ENCODE results near the gene SPAG4. TPM values are rescaled to one million over a fixed set of nuclear protein-coding genes. Genes with fewer than 3 reads are reported as not detected.

SPAG4 gene
- total and polyA plus RNA-seq, 2 experiments from 2014 or later, result 2.7 to 2.9 TPM

DNA sequence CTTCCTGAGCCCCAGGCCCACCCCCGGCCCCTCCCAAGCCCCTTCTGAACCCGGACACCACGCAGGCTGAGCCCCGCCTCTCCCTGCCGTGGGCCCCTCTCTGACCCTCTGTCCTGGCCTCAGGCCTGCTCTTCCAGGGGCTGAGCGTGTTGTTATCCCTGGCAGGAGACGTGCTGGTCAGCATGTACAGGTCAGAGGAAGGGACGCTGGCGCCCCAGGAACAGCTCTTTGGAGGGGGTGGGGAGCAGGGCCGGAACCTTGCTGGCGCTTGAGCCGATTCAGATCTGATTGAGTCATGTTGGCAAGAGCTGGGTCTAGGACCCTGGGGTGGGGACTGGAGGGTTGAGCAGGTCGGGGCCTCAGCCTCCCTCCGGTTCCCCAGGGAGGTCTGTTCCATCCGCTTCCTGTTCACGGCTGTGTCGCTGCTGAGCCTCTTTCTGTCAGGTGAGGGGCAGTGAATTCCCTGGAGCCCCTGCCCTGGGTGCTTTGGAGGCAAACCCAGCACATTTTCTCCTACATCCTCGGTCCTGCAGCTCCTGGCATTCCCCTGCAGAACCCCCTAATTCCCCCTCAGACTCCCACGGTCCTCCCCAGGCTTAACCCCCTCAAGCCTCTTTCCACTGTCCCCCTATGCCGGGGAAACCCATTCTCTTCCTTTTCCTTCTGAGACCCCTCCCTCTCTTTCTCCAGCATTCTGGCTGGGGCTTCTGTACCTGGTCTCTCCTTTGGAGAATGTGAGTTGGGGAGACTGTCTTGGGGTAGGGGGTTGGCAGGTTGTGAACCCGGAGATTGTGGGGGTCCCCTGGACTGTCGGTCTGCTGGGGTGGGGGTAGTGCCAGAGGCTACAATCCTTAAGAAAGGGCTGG is 2.0 kb downstream of the SPAG4 start:
- Histone ChIP-seq H2AFZ (peak overlapping the region; percentile 52; the same call in 1 of the 2 replicates), H3K9me2 (ENCODE audit: insufficient read depth) (no peaks in the 10 kb centered on the region), H3K27ac (ENCODE audit: low read depth) (no peak overlapping the region), H3K79me2 (replicated peaks; ENCODE audit: insufficient read depth) (no peaks in the 10 kb centered on the region), H3K4me1 (ENCODE audit: insufficient read depth) (peaks cover 21% of the 10 kb centered on the region), H3K27me3 (ENCODE audit: insufficient read depth) (peaks cover 26% of the 10 kb centered on the region), H3K4me2 (peak overlapping the region; percentile 95), H3F3A (replicated peaks; ENCODE audit: low read depth) (peaks cover 23% of the 10 kb centered on the region), H3K4me3 (peak overlapping the region; percentile 84), H4K20me1 (replicated peaks; ENCODE audit: insufficient read depth) (no peaks in the 10 kb centered on the region), H3K36me3 (ENCODE audit: insufficient read depth) (no peaks in the 10 kb centered on the region)
- ATAC-seq (peak; percentile 38), DNase-seq (ENCODE audit: low spot score) (peak; percentile 88)
- Mint-ChIP-seq H3K27me3 (ENCODE audit: insufficient read depth, low read depth, poor library complexity) (peaks cover 41% of the 10 kb centered on the region), H3K9me3 (no peaks in the 10 kb centered on the region), H3K36me3 (ENCODE audit: low read depth) (no peaks in the 10 kb centered on the region; the same call in 2 of the 3 replicates), H3K27ac (no peak overlapping the region; the same call in 1 of the 2 replicates), H3K4me3 (peak overlapping the region; percentile 87), H3K4me1 (peaks cover 14% of the 10 kb centered on the region)
- TF ChIP-seq, protein P1, sequence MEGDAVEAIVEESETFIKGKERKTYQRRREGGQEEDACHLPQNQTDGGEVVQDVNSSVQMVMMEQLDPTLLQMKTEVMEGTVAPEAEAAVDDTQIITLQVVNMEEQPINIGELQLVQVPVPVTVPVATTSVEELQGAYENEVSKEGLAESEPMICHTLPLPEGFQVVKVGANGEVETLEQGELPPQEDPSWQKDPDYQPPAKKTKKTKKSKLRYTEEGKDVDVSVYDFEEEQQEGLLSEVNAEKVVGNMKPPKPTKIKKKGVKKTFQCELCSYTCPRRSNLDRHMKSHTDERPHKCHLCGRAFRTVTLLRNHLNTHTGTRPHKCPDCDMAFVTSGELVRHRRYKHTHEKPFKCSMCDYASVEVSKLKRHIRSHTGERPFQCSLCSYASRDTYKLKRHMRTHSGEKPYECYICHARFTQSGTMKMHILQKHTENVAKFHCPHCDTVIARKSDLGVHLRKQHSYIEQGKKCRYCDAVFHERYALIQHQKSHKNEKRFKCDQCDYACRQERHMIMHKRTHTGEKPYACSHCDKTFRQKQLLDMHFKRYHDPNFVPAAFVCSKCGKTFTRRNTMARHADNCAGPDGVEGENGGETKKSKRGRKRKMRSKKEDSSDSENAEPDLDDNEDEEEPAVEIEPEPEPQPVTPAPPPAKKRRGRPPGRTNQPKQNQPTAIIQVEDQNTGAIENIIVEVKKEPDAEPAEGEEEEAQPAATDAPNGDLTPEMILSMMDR (conservative IDR thresholded peaks at IDR 0.05; ENCODE audit: low read depth in 2 of 2), result peak; percentile 38 to 56
- no peak for TF ChIP-seq JUNB (IDR thresholded peaks at IDR 0.05; ENCODE audit: unreplicated experiment)

DNA sequence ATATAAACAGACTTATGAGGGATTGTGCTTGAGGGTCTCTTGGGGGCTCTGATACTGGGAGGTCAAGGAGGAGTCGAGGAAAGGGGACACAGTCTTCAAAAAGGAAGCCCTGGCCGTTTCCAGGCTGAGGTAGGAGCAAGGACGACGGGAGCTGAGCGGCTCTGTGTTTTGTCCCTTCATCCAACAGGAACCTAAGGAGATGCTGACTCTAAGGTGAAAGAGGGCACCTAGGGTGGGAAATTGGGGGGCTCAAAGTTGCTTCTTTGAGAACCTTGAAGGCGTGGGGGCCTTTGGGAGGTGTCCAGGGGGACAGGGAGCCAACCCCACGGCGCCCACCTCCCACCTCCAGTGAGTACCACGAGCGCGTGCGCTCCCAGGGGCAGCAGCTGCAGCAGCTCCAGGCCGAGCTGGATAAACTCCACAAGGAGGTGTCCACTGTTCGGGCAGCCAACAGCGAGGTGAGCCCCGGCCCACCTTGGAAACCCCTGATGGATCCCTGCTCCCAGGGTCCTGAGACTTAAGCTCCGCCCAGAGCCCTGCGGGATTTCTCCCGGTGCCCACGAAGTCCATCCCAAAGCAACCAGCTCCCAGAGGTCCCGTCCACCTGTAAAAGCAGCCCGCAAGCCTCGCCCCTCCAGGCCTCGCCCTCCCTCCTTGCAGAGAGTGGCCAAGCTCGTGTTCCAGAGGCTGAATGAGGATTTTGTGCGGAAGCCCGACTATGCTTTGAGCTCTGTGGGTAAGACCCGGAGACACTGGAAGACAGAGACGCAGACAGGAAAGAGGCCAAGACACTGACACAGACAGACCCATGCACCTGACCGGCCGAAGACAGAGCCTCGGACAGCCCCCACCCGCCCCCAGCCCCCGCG is 2.9 kb downstream of the SPAG4 start:
- no peak; the same call in 2 of the 3 replicates for ATAC-seq
- no peaks in the 10 kb centered on the region for H3K9me3 Mint-ChIP-seq
- H3K4me3 Mint-ChIP-seq, result peak overlapping the region; percentile 87
- peak; percentile 47 for DNase-seq (ENCODE audit: low spot score)
- no peak overlapping the region; the same call in 1 of the 2 replicates for H3K27ac Mint-ChIP-seq
- peaks cover 40% of the 10 kb centered on the region for H3K27me3 Mint-ChIP-seq (ENCODE audit: insufficient read depth, low read depth, poor library complexity)
- peaks cover 21% of the 10 kb centered on the region for H3K4me1 ChIP-seq (ENCODE audit: insufficient read depth)
- no peak overlapping the region for H3K27ac ChIP-seq (ENCODE audit: low read depth)
- no peaks in the 10 kb centered on the region for H3K36me3 ChIP-seq (ENCODE audit: insufficient read depth)
- peak overlapping the region; percentile 84 for H3K4me3 ChIP-seq
- 0 out of 2 replicates have a peak overlapping the region, but pooled peaks have one; percentile 47 for H2AFZ ChIP-seq
- no peaks in the 10 kb centered on the region for H3K9me2 ChIP-seq (ENCODE audit: insufficient read depth)
- no peaks in the 10 kb centered on the region; the same call in 2 of the 3 replicates for H3K36me3 Mint-ChIP-seq (ENCODE audit: low read depth)
- H3K4me2 ChIP-seq, result peak overlapping the region; percentile 95
- peaks cover 26% of the 10 kb centered on the region for H3K27me3 ChIP-seq (ENCODE audit: insufficient read depth)
- H3F3A ChIP-seq (replicated peaks; ENCODE audit: low read depth), result peaks cover 23% of the 10 kb centered on the region
- no peaks in the 10 kb centered on the region for H3K79me2 ChIP-seq (replicated peaks; ENCODE audit: insufficient read depth)
- H4K20me1 ChIP-seq (replicated peaks; ENCODE audit: insufficient read depth), result no peaks in the 10 kb centered on the region
- peaks cover 14% of the 10 kb centered on the region for H3K4me1 Mint-ChIP-seq
- TF ChIP-seq EZH2phosphoT487 (IDR thresholded peaks at IDR 0.05; ENCODE audit: unreplicated experiment), result no peak
- TF ChIP-seq NANOG (IDR thresholded peaks at IDR 0.05; ENCODE audit: borderline replicate concordance), result no peak
- no peak for TF ChIP-seq JUNB (IDR thresholded peaks at IDR 0.05; ENCODE audit: unreplicated experiment)
- no peak for TF ChIP-seq ZNF331 (CRISPR knock-in tag; IDR thresholded peaks at IDR 0.05; ENCODE audit: low read depth)
- TF ChIP-seq, protein P2, sequence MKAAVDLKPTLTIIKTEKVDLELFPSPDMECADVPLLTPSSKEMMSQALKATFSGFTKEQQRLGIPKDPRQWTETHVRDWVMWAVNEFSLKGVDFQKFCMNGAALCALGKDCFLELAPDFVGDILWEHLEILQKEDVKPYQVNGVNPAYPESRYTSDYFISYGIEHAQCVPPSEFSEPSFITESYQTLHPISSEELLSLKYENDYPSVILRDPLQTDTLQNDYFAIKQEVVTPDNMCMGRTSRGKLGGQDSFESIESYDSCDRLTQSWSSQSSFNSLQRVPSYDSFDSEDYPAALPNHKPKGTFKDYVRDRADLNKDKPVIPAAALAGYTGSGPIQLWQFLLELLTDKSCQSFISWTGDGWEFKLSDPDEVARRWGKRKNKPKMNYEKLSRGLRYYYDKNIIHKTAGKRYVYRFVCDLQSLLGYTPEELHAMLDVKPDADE (IDR thresholded peaks at IDR 0.05), result no peak
- TF ChIP-seq, protein P3, sequence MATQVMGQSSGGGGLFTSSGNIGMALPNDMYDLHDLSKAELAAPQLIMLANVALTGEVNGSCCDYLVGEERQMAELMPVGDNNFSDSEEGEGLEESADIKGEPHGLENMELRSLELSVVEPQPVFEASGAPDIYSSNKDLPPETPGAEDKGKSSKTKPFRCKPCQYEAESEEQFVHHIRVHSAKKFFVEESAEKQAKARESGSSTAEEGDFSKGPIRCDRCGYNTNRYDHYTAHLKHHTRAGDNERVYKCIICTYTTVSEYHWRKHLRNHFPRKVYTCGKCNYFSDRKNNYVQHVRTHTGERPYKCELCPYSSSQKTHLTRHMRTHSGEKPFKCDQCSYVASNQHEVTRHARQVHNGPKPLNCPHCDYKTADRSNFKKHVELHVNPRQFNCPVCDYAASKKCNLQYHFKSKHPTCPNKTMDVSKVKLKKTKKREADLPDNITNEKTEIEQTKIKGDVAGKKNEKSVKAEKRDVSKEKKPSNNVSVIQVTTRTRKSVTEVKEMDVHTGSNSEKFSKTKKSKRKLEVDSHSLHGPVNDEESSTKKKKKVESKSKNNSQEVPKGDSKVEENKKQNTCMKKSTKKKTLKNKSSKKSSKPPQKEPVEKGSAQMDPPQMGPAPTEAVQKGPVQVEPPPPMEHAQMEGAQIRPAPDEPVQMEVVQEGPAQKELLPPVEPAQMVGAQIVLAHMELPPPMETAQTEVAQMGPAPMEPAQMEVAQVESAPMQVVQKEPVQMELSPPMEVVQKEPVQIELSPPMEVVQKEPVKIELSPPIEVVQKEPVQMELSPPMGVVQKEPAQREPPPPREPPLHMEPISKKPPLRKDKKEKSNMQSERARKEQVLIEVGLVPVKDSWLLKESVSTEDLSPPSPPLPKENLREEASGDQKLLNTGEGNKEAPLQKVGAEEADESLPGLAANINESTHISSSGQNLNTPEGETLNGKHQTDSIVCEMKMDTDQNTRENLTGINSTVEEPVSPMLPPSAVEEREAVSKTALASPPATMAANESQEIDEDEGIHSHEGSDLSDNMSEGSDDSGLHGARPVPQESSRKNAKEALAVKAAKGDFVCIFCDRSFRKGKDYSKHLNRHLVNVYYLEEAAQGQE (IDR thresholded peaks at IDR 0.05; ENCODE audit: unreplicated experiment), result no peak
- TF ChIP-seq, protein P1 (conservative IDR thresholded peaks at IDR 0.05; ENCODE audit: low read depth in 2 of 2), result no peak
- TF ChIP-seq ZNF114 (CRISPR knock-in tag; IDR thresholded peaks at IDR 0.05), result no peak
